C1 segment of cervical spinal cord (tissue), 14 donors: Measurements from ENCODE around the gene LRP1B.

ENCODE experiments used
- DNase-seq, 14 donors: peaks; one replicate each; lab custom pipeline; 2025; lab: John Stamatoyannopoulos, UW

The LRP1B gene

DNA sequence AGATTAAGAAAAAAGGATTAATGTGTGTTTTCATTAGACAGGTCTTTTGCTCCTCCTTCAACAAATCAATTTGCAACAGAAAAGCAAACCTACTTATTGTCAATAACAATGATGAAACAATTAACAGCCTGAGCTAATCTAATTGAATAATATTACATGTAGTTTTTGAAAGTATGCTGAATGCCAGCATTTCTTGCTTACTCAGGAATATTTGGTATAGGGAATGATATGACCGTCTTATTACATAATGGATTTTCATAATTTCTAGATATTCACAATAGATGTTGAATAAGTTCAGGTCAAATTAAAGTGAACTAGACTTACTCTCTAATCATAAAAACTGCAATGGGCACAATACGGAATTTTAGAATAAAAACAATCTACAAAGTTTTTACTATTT, 1856.9 kb downstream of the LRP1B start:
- no peak for DNase-seq

- no peak for DNase-seq
Observed at GRCh38 chr2:140273408-140273807, 1857.4 kb downstream of the LRP1B start.

DNA sequence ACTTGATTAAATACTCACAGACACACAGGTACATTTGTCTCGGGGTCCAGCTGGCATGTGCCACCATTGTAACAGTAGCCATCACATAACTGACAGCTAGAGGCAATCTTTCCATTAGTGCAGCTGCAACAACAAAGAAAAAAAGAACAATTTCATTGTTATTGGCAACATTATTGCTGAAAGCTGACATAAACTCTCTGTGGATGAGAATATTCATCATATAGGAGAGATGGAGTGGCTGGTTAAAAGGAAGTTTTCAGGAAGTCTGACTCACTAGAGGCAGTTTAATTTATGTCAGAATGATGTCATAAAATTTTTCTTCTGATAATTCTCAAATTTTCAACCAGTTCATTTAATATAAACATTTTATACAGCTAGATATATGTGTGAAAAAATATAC, 1860.6 kb downstream of the LRP1B start:
- peak in 1 of 14 donors; percentile 14 for DNase-seq

DNA sequence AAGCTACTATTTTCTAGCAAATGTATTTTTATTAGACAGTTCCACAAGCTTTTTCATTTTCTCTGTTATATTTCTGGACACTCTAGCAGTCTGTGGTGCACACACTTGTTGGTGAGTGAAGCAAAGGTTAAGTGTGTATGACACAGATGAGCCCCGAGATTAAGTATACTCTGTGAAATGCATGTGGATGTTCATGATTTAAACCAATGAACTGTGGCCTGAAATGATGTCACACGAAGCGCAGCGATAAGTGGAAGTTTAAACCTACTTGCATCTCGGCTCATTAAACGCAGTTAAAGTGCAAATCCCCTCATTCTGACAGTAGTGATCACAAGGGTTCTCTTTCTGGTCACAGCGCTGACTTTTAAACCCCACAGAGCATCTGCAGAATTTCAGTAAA, 1861.8 kb downstream of the LRP1B start:
- DNase-seq: no peak

DNA sequence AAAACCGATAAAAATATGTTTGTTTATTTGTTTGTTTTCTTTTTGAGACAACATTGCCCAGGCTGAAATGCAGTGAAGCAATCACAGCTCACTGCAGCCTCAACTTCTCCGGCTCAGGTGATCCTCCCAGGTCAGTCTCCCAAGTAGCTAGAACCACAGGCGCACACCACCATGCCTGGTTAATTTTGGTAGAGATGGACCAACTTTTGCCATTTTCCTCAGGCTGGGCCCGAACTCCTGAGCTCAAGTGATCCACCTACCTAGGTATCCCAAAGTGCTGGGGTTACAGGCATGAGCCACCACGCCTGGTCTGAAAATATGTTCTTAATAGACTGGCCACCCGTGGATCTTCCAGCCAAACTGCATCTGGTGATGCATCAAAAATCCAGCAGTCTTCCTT, 1867.9 kb downstream of the LRP1B start:
- DNase-seq: no peak

DNA sequence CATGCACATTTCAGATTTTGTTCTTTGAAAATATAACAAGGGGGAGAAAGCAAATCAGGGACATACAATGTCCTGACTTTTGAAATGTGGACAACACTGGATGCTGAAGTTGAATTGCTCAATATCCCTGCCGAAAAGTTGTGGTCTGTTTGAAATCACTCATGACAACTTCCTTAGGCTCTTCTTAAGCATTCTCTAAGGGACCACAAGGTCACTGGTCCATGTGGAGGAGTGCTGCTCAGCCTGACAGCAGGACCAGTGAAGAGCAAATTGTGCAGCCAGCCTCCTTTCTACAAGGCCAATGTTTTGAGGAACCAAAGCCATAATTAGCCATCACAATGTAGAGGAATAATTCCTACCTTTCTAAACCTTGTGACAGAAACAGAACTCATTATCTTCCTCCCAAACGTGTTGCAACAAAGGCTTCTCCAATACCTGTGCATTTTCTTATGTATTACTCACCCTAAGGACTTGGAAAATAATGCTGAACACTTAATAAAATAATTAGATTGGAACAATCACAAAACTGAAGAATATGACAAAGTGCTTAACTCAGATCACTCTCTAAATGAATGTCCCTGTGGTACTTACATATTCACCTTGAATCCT, 1873.0 kb downstream of the LRP1B start:
- no peak for DNase-seq

DNA sequence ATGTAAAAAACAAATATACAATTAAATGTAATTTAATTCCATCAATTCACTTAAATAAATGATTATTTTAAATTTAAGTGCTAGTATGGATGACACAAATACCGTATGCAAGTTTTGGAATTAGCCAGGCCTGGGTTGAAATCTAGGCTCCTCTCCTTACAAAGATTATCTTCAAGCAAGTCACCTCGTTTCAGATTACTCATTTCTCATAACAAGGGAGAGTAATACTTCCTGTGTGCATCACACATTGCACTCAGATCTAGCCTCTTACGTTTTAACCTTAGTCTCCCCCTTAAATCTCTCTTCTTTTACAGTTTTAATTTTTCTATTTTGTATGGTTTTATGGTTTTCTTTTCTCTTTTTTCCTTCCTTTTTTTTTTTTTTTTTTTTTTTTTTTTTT, 1874.7 kb downstream of the LRP1B start:
- DNase-seq: no peak

DNA sequence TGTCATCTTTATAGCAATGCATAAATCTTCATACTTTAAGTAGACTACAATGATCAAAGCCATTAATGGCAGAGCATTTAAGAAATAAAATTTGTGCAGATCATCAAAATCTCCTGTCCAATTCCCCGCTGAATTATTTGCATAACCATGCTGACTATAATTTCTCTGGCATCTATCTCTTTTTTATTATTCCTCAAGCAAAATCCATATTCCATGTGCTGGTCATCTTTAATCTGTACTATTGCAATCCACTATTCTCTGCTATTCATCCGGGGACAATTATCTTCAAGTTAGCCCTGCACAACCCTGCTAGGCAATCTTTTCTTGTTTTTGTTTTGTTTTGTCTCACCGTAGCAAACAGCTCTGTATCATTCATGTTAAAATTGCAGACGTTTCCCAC, 1881.0 kb downstream of the LRP1B start:
- no peak for DNase-seq

- DNase-seq: no peak
Observed at GRCh38 chr2:140248623-140249022, 1882.2 kb downstream of the LRP1B start.

DNA sequence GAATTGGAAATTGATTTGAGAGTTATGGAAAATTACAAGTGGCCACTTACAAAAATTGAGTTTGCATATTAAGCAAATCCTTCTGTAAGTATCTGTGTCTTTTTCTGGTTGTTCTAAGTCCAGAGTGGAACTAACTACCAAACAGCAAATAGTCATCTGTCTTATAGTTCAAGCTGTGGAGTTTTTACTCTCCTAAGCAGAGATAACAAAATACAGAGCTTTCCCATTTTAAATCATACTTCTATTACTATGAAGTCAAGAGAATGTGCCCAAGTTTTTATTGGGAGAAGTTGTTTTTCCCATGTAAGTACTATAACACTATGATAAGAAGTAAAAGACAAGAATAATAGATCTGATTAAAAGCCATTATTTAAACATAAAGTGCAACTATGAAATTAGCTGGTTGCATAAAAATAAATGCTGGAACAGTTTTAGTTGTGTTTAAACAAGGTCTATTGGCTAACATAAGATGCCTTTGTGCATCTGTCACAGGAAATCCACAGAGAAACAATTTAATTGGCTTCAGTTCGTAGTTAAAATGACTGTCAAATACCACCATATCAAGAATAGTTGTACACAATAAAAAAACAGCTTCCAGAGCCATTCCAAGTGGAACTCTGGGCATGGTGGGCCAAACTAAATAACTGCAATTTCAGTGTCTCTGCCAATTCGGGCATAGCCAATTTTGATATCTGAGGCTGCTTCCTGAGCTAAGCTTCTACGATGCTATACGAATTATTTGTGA, 1883.2 kb downstream of the LRP1B start:
- DNase-seq: no peak

DNA sequence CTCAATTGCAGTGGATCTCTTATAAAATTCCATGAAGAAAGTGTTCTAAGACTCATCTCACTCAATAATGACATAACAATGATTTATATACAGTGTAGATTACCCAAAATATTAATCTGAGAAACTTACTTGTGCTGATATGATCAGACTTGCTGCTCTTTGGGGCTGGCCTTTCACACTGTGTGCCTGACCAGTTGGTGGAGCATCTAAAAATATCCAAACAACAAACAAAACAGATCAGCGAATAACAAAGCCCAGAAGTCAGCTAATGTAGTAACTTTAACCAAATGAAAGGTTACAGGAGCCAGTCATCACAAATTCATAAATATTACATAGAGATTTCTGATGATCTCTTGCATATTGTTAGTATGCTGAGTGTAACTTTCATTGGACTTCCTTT, 1883.9 kb downstream of the LRP1B start:
- peak in 1 of 14 donors; percentile 11 for DNase-seq

DNA sequence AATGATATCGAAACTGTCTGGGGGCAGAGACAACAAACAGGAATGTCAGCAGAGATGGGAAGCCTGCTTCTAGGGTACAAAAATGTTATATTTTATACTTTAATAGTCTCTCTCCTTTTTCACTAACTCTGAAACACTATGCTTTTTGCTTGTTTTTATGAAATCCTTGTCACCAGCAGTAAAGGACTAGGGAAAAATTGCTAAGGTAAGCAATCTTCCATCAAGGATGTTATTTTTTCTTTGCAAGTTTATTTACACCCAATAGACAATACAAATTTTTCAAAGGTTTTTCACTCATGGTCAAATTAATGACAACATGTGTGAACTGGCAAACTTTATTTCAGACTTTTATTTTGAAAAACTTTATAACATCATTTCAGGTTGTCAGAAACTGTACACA, 1884.8 kb downstream of the LRP1B start:
- no peak for DNase-seq

GRCh38 chr2:140242889-140243288, 1887.9 kb downstream of the LRP1B start:
- no peak for DNase-seq

DNA sequence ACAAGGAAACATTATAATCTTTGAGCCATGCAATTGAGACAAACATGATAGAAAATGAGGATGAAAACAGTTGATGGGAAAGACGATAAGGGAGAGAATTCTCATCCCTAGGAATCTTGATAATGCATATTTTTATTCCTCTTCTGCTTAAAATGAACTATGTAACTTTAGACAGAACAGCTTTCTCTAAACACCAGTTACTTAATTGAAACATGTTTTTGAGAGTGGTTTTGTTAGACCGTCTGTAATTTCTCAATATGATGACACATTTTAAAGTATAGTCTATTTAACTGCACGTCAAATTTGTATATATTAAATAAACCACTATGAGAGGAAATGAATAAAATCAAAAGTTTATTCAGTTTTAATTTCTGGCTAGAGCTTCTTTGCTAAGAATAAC, 1896.7 kb downstream of the LRP1B start:
- no peak for DNase-seq

GRCh38 chr2:140210963-140211362, 1919.9 kb downstream of the LRP1B start:
- DNase-seq: no peak

GRCh38 chr2:140205093-140205492, 1925.7 kb downstream of the LRP1B start:
- DNase-seq: no peak

GRCh38 chr2:140203347-140203746, 1927.5 kb downstream of the LRP1B start:
- no peak for DNase-seq

DNA sequence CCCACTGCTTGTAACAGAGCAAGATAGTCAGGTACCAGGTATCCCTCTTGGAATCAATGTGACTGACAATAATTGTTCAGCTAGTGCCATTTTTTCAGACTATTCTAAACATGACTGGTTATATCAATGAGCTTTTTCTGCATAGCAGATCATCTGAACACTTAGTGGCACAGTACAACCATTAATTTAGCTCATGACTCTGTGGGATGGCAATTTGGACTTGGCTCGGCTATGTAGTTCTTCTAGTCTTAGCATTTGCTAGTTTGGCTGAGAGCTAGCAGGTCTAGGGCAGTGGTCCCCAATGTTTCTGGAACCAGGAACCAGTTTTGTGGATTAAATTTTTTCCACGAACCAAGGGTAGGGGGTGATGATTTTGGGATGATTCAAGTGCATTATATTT, 1929.2 kb downstream of the LRP1B start:
- DNase-seq: no peak

GRCh38 chr2:140200764-140201163, 1930.1 kb downstream of the LRP1B start:
- no peak for DNase-seq

DNA sequence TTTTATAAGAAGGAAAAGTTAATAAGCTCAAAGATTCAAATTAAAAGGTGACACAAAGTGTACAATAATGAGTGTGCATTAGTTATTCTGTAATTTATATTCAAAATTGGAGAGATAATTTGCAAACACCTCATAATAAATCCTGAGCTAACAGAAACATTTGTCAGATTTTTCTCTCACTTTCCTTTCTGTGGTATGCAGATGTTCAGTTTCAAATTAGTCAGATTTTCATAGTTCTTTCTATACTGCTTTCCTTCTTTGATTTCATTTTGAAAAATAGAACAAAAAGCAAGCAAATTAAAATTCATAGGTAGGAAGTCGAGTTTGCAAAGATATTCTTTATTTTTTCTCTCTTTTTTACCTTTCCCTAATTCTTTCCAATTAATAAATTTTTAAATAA, 1930.5 kb downstream of the LRP1B start:
- DNase-seq: no peak

DNA sequence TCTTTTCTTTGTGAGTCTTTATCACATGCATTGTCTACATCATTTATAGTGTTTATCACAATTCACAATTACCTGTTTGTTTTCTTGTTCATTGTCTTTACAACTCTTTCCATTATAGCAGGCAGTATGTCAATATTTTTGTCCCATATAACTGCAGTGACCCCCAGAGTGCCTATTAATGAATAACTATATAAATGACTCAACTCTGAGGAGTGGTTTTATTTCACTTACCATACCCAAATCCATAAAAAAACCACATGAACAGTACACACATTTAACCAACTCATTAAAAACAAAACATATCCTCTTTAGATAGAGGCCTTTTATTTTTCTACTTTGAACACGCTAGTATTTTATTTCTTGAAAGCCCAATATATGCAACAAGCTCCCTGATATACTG, 1931.5 kb downstream of the LRP1B start:
- DNase-seq: no peak

- no peak for DNase-seq
Observed at GRCh38 chr2:140187086-140187485, 1943.7 kb downstream of the LRP1B start.

DNA sequence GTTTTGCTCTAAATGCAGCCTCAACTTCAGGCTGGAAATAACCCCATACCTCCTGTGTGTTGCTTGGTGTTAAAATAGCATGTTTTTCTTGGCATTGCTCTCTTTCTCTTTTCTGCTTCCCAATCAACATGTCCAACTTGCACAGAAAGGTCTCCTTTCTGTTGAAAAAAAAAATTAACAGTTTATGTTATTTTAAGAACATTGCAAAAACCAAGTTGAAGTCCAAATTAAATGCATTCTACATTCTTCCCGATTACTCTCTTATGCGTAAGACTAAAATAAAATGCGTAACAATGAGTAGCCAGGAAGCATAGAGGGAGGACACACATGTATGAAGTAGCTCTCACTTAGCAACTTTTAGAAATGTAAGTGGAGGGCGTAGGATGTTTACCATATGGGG, 1944.5 kb downstream of the LRP1B start:
- peak in 1 of 14 donors; percentile 77 for DNase-seq

DNA sequence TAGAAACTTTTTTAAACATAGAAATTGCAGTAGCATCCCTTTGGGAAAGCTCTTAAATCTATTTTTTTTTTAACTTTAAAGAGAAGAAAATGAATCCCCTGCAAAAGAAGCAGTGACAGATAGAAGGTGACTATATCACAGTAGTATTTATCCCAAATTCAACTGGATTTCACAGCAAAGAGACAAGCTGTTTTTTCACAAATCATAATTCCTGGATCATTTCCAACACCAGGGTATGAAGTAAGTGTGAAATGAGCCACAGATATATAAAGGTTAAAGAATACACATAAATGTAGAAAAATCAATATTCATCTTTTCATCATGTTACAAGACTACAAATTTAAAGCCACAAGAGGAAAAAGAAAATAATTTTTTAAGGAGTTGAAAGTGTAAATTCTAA, 1945.7 kb downstream of the LRP1B start:
- DNase-seq: peak in 1 of 14 donors; percentile 49
